Stimulated activated CD4-positive, alpha-beta T cell treated with anti-CD3 and anti-CD28 coated beads, Interleukin-2, amount 100 ng/mL, for 4 hours (primary cell): ENCODE results near the gene TRANK1.
"Not testable (repeated sequence)": the region's sequence is repeated elsewhere in the genome, so short reads cannot be mapped to it uniquely, and the experiment has no call there.

Source experiments
- DNase-seq: peaks from one replicate; pipeline ENCODE4 v3.0.0-alpha.2; 2020; ENCODE audit warnings: low read depth

The TRANK1 gene

GRCh38 chr3:36892457-36893136 lies 52.3 kb downstream of the TRANK1 start:
- no peak for DNase-seq

GRCh38 chr3:36891701-36892160 lies 53.1 kb downstream of the TRANK1 start:
- no peak for DNase-seq

GRCh38 chr3:36891097-36891496 lies 53.8 kb downstream of the TRANK1 start:
- DNase-seq, result not testable (repeated sequence)

- no peak for DNase-seq
These were observed 54.6 kb downstream of the TRANK1 start for GRCh38 chr3:36890261-36890660.

- DNase-seq, result no peak
These were observed 63.1 kb downstream of the TRANK1 start for GRCh38 chr3:36881735-36882134.

- DNase-seq, result not testable (repeated sequence)
These were observed 65.0 kb downstream of the TRANK1 start for GRCh38 chr3:36879842-36880241.

- no peak for DNase-seq
These were observed 66.7 kb downstream of the TRANK1 start for GRCh38 chr3:36877930-36878685.

- no peak for DNase-seq
These were observed 68.5 kb downstream of the TRANK1 start for GRCh38 chr3:36876181-36876936.

- no peak for DNase-seq
These were observed 69.5 kb downstream of the TRANK1 start for GRCh38 chr3:36875397-36875796.

GRCh38 chr3:36874424-36874823 lies 70.4 kb downstream of the TRANK1 start:
- DNase-seq, result no peak

- DNase-seq, result no peak
These were observed 73.3 kb downstream of the TRANK1 start for GRCh38 chr3:36871379-36872126.

- peak; percentile 16 for DNase-seq
These were observed 76.0 kb downstream of the TRANK1 start for GRCh38 chr3:36868614-36869436.

- no peak for DNase-seq
These were observed 77.0 kb downstream of the TRANK1 start for GRCh38 chr3:36867810-36868209.

- DNase-seq, result no peak
These were observed 78.5 kb downstream of the TRANK1 start for GRCh38 chr3:36866368-36866767.

- no peak for DNase-seq
These were observed 80.4 kb downstream of the TRANK1 start for GRCh38 chr3:36864180-36865053.

- DNase-seq, result no peak
These were observed 82.6 kb downstream of the TRANK1 start for GRCh38 chr3:36862076-36862755.

- no peak for DNase-seq
These were observed 85.4 kb downstream of the TRANK1 start for GRCh38 chr3:36859494-36859893.

- DNase-seq, result no peak
These were observed 92.8 kb downstream of the TRANK1 start for GRCh38 chr3:36852071-36852470.

- no peak for DNase-seq
These were observed 94.1 kb downstream of the TRANK1 start for GRCh38 chr3:36850743-36851142.

- DNase-seq, result no peak
These were observed 98.4 kb downstream of the TRANK1 start for GRCh38 chr3:36846406-36846805.
